Neural cell (in vitro differentiated cells): ENCODE results near the gene TUBB4B. TPM values are rescaled to one million over a fixed set of nuclear protein-coding genes. Genes with fewer than 3 reads are reported as not detected.

Experiments used
- H2AFZ ChIP-seq: fragments of 200-600, 300-800 bp; sonication (generic), shearing (Covaris generic); 2 replicates; pipeline ENCODE4 v1.6.0; 2014; ENCODE audit warnings: low read depth, mild to moderate bottlenecking, antibody characterized with exemption, low read length, moderate library complexity
- H3F3A ChIP-seq: fragments of 200-600 bp; shearing (Covaris generic); 2 replicates; pipeline ENCODE4 v1.6.1; 2016; ENCODE audit warnings: mild to moderate bottlenecking, moderate library complexity, mixed read lengths, antibody characterized with exemption, low read length; ENCODE audit not compliant: insufficient read depth, poor library complexity, severe bottlenecking
- H3K27ac ChIP-seq: fragments of 200-600, 300-800 bp; sonication (generic), shearing (Covaris generic); 2 replicates; pipeline ENCODE4 v1.5.1; 2014; ENCODE audit warnings: mild to moderate bottlenecking, low read length, moderate library complexity
- H3K27me3 ChIP-seq: fragments of 300-800, 200-600 bp; sonication (generic), shearing (Covaris generic); 2 replicates; pipeline ENCODE4 v1.6.0; 2014; ENCODE audit warnings: mild to moderate bottlenecking, low read depth, low read length, moderate library complexity; ENCODE audit not compliant: insufficient read depth
- H3K36me3 ChIP-seq: fragments of 300-800, 200-600 bp; sonication (generic), shearing (Covaris generic); 2 replicates; pipeline ENCODE4 v1.5.1; 2014; ENCODE audit warnings: mild to moderate bottlenecking, antibody characterized with exemption, low read length, moderate library complexity; ENCODE audit not compliant: insufficient read depth
- H3K4me2 ChIP-seq: fragments of 300-800, 200-600 bp; sonication (generic), shearing (Covaris generic); 2 replicates; pipeline ENCODE4 v1.6.0; 2014; ENCODE audit warnings: mild to moderate bottlenecking, low read length
- H3K4me3 ChIP-seq: fragments of 300-800, 200-600 bp; sonication (generic), shearing (Covaris generic); 2 replicates; pipeline ENCODE4 v1.5.1; 2014; ENCODE audit warnings: mild to moderate bottlenecking, low read length, moderate library complexity
- H3K79me2 ChIP-seq: fragments of 200-600 bp; shearing (Covaris generic); replicated peaks from 2 replicates; pipeline ENCODE4 v1.6.0; 2014; ENCODE audit warnings: mild to moderate bottlenecking, low read length, moderate library complexity; ENCODE audit not compliant: insufficient read depth
- H3K9ac ChIP-seq: fragments of 300-800, 200-600 bp; sonication (generic), shearing (Covaris generic); 2 replicates; pipeline ENCODE4 v1.6.1; 2016; ENCODE audit warnings: mild to moderate bottlenecking, low read length, mixed read lengths
- H3K9me2 ChIP-seq: fragments of 200-600 bp; shearing (Covaris generic); 2 replicates; pipeline ENCODE4 v1.6.1; 2016; ENCODE audit warnings: mild to moderate bottlenecking, low read length, mixed read lengths; ENCODE audit not compliant: insufficient read depth
- H3K9me3 ChIP-seq: fragments of 200-600, 300-800 bp; sonication (generic), shearing (Covaris generic); 2 replicates; pipeline ENCODE4 v1.6.1; 2016; ENCODE audit warnings: mild to moderate bottlenecking, mixed run types, low read length, moderate library complexity, mixed read lengths
- H4K20me1 ChIP-seq: fragments of 200-600 bp; shearing (Covaris generic); 2 replicates; pipeline ENCODE4 v1.6.1; 2016; ENCODE audit warnings: mild to moderate bottlenecking, mixed run types; ENCODE audit not compliant: insufficient read depth
- CTCF ChIP-seq: fragments of 450-650 bp; IDR thresholded peaks from 2 replicates; pipeline ENCODE4 v1.5.1; 2014; ENCODE audit warnings: antibody characterized with exemption, mild to moderate bottlenecking, moderate library complexity; ENCODE audit not compliant: poor library complexity, severe bottlenecking
- EP300 ChIP-seq: fragments of 450-650 bp; conservative IDR thresholded peaks from 2 replicates; pipeline ENCODE4 v1.6.1; 2014; ENCODE audit warnings: antibody characterized with exemption, mild to moderate bottlenecking, moderate library complexity; ENCODE audit not compliant: poor library complexity, severe bottlenecking
- EZH2 ChIP-seq: fragments of 200-600, 300-800 bp; shearing (Covaris generic), sonication (generic); IDR thresholded peaks from 2 replicates; pipeline ENCODE4 v1.6.1; 2014; ENCODE audit warnings: antibody characterized with exemption, low read length, borderline replicate concordance, mild to moderate bottlenecking; ENCODE audit not compliant: insufficient read depth, poor library complexity, severe bottlenecking
- MXI1 ChIP-seq: fragments of 450-650 bp; conservative IDR thresholded peaks from 2 replicates; pipeline ENCODE4 v1.6.1; 2014; ENCODE audit warnings: antibody characterized with exemption, mild to moderate bottlenecking; ENCODE audit not compliant: poor library complexity, severe bottlenecking
- POLR2AphosphoS5 ChIP-seq: IDR thresholded peaks from 2 replicates; pipeline ENCODE4 v1.6.1; 2012
- RAD21 ChIP-seq: fragments of 450-650 bp; conservative IDR thresholded peaks from 2 replicates; pipeline ENCODE4 v1.6.1; 2014; ENCODE audit warnings: antibody characterized with exemption, mild to moderate bottlenecking, moderate library complexity
- REST ChIP-seq: IDR thresholded peaks from 2 replicates; pipeline ENCODE4 v1.6.1; 2012; ENCODE audit warnings: borderline replicate concordance
- SMC3 ChIP-seq: fragments of 450-650 bp; conservative IDR thresholded peaks from 2 replicates; pipeline ENCODE4 v1.6.1; 2014; ENCODE audit warnings: antibody characterized with exemption, mild to moderate bottlenecking, moderate library complexity; ENCODE audit not compliant: poor library complexity
- TAF1 ChIP-seq: IDR thresholded peaks from 2 replicates; pipeline ENCODE4 v1.6.1; 2012; ENCODE audit warnings: low read depth
- polyA plus RNA-seq: library from polyadenylated mRNA; depleted of rRNA; stranded (reverse); fragments of >200 nt; gene quantifications from 2 replicates; pipeline ENCODE4 v1.2.3, GENCODE V29; 2014

The TUBB4B gene
- polyA plus RNA-seq, 1 donor from 2014 or later = 60.3 TPM

- Histone ChIP-seq H3K79me2 (peaks cover 31% of the 10 kb centered on the region), H3F3A (no peaks in the 10 kb centered on the region), H2AFZ (no peak overlapping the region), H4K20me1 (no peaks in the 10 kb centered on the region), H3K9me2 (no peaks in the 10 kb centered on the region), H3K4me3 (no peak overlapping the region), H3K4me2 (no peak overlapping the region), H3K27ac (no peak overlapping the region), H3K9ac (no peak overlapping the region), H3K27me3 (no peaks in the 10 kb centered on the region), H3K9me3 (no peaks in the 10 kb centered on the region), H3K36me3 (no peaks in the 10 kb centered on the region)
- TF ChIP-seq TAF1 = no peak
- no peak for TF ChIP-seq RAD21
- no peak for TF ChIP-seq EZH2
- no peak for TF ChIP-seq POLR2AphosphoS5
These were observed 38.1 kb upstream of the TUBB4B start for GRCh38 chr9:137202966-137203365.

GRCh38 chr9:137204731-137205125 lies 36.4 kb upstream of the TUBB4B start:
- Histone ChIP-seq H3K27ac (peak overlapping the region; percentile 63), H3K27me3 (no peaks in the 10 kb centered on the region), H3K9me2 (no peaks in the 10 kb centered on the region), H3K4me2 (peak overlapping the region; percentile 74), H3K4me3 (peak overlapping the region; percentile 100), H2AFZ (no peak overlapping the region), H4K20me1 (no peaks in the 10 kb centered on the region), H3F3A (no peaks in the 10 kb centered on the region), H3K9me3 (no peaks in the 10 kb centered on the region), H3K36me3 (no peaks in the 10 kb centered on the region), H3K79me2 (peaks cover 31% of the 10 kb centered on the region), H3K9ac (peak overlapping the region; percentile 83)
- TF ChIP-seq EP300 = no peak
- no peak for TF ChIP-seq TAF1
- no peak for TF ChIP-seq SMC3
- no peak for TF ChIP-seq POLR2AphosphoS5
- TF ChIP-seq REST = no peak
- no peak for TF ChIP-seq EZH2
- TF ChIP-seq CTCF = no peak
- TF ChIP-seq MXI1 = no peak
- TF ChIP-seq RAD21 = no peak
